Activated CD4-positive, alpha-beta memory T cell treated with anti-CD3 and anti-CD28 coated beads, Interleukin-2, amount 10 ng/mL, durations not matched to agents 7 days and 5 days (primary cell): ENCODE results near the gene TDP2. TPM values are rescaled to one million over a fixed set of nuclear protein-coding genes. Genes with fewer than 3 reads are reported as not detected.
"Not testable (repeated sequence)": the region's sequence is repeated elsewhere in the genome, so short reads cannot be mapped to it uniquely, and the experiment has no call there.

ENCODE experiments used
- CTCF ChIA-PET: fragments of 350-600 bp; sonication (Branson Sonifier 250); formaldehyde crosslinking; loops from one replicate; lab custom pipeline; 2021; ENCODE audit warnings: antibody characterized with exemption, inconsistent platforms; lab: Charles Lee
- POLR2A ChIA-PET: fragments of 350-600 bp; sonication (Branson Sonifier 250); formaldehyde crosslinking; loops from one replicate; lab custom pipeline; 2021; ENCODE audit warnings: antibody characterized with exemption; lab: Charles Lee
- DNase-seq: peaks from one replicate; pipeline ENCODE4 v3.0.0-alpha.2; 2020
- H3K27ac Mint-ChIP-seq: one replicate; pipeline ENCODE4 v1.8.0; 2021; ENCODE audit warnings: mild to moderate bottlenecking, mixed read lengths
- H3K27me3 Mint-ChIP-seq: one replicate; pipeline ENCODE4 v1.8.0; 2021; ENCODE audit warnings: mixed read lengths
- H3K36me3 Mint-ChIP-seq: one replicate; pipeline ENCODE4 v1.8.0; 2021; ENCODE audit warnings: low read depth, mixed read lengths
- H3K4me1 Mint-ChIP-seq: one replicate; pipeline ENCODE4 v1.8.0; 2021; ENCODE audit warnings: mixed read lengths
- H3K4me3 Mint-ChIP-seq: one replicate; pipeline ENCODE4 v1.8.0; 2021; ENCODE audit warnings: mild to moderate bottlenecking, mixed read lengths
- H3K9me3 Mint-ChIP-seq: one replicate; pipeline ENCODE4 v1.8.0; 2021; ENCODE audit warnings: mixed read lengths
- total RNA-seq, 2 experiments: library from RNA; stranded (reverse); gene quantifications; one replicate each; pipeline ENCODE4 v1.2.3, GENCODE V29; 2021

Gene TDP2, protein sequence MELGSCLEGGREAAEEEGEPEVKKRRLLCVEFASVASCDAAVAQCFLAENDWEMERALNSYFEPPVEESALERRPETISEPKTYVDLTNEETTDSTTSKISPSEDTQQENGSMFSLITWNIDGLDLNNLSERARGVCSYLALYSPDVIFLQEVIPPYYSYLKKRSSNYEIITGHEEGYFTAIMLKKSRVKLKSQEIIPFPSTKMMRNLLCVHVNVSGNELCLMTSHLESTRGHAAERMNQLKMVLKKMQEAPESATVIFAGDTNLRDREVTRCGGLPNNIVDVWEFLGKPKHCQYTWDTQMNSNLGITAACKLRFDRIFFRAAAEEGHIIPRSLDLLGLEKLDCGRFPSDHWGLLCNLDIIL
- 10 to 100 TPM; 43.8 to 45.4 TPM for total RNA-seq

- no peaks in the 10 kb centered on the region for H3K27me3 Mint-ChIP-seq
- H3K4me1 Mint-ChIP-seq = peaks cover 48% of the 10 kb centered on the region
- DNase-seq = peak; percentile 96
- ChIA-PET POLR2A (interaction anchor here (0.7 to 4.0 kb wide), 14 partner anchors 9 to 472 kb away, joined by 3 to 34 read pairs (median 6); partner anchors contain the start of genes ALDH5A1, C6orf62, GMNN and KIAA0319), CTCF (interaction anchor here (1.0 to 2.3 kb wide), 6 partner anchors 15 to 119 kb away, joined by 3 to 9 read pairs (median 4); partner anchors contain the start of genes C6orf62 and KIAA0319)
- peaks cover 17% of the 10 kb centered on the region for H3K9me3 Mint-ChIP-seq
- H3K36me3 Mint-ChIP-seq = peaks cover 70% of the 10 kb centered on the region
- H3K4me3 Mint-ChIP-seq = peak within 1 kb of the TSS; percentile 88
- H3K27ac Mint-ChIP-seq = peak within 1 kb of the TSS; percentile 92
Measured at GRCh38 chr6:24666641-24667377, at the start of gene TDP2, which contains the start of gene ACOT13. Gene TDP2 (minus strand): TSS chr6:24666899. CDS start chr6:24666862, 37 bp downstream. Gene ACOT13 (plus strand): TSS chr6:24667077. CDS start chr6:24667264, 187 bp downstream.

GRCh38 chr6:24710519-24711303, 44.0 kb upstream of the TDP2 start:
- no peak for DNase-seq
- ChIA-PET POLR2A (interaction anchor here (1.2 kb wide), 1 partner anchor 65 kb away, joined by 4 read pairs; no protein-coding TSS in a partner anchor), CTCF (interaction anchor here (1.8 kb wide), 1 partner anchor 130 kb away, joined by 6 read pairs; no protein-coding TSS in a partner anchor)
- H3K27me3 Mint-ChIP-seq = no peaks in the 10 kb centered on the region
- H3K27ac Mint-ChIP-seq = peak overlapping the region; percentile 27
- H3K36me3 Mint-ChIP-seq = peaks cover 84% of the 10 kb centered on the region
- no peaks in the 10 kb centered on the region for H3K9me3 Mint-ChIP-seq
- no peak overlapping the region for H3K4me3 Mint-ChIP-seq
- peaks cover 53% of the 10 kb centered on the region for H3K4me1 Mint-ChIP-seq

- Mint-ChIP-seq H3K4me3 (no peak overlapping the region), H3K9me3 (no peaks in the 10 kb centered on the region), H3K36me3 (peaks cover 83% of the 10 kb centered on the region), H3K4me1 (peaks cover 47% of the 10 kb centered on the region), H3K27ac (no peak overlapping the region), H3K27me3 (no peaks in the 10 kb centered on the region)
- POLR2A ChIA-PET = interaction anchor here (1.7 kb wide), 1 partner anchor 10 kb away, joined by 8 read pairs; the partner anchor contains the start of gene C6orf62
- CTCF ChIA-PET = interaction anchor here (0.6 to 0.8 kb wide), 3 partner anchors 13 to 65 kb away, joined by 3 read pairs; no protein-coding TSS in a partner anchor
- DNase-seq = no peak
Measured at GRCh38 chr6:24709014-24709711, 42.5 kb upstream of the TDP2 start.

- Mint-ChIP-seq H3K27me3 (no peaks in the 10 kb centered on the region), H3K27ac (no peak overlapping the region), H3K9me3 (no peaks in the 10 kb centered on the region), H3K4me1 (peaks cover 44% of the 10 kb centered on the region), H3K36me3 (peaks cover 83% of the 10 kb centered on the region), H3K4me3 (no peak overlapping the region)
- CTCF ChIA-PET = interaction anchor here (0.6 kb wide), 2 partner anchors 13 to 65 kb away, joined by 3 read pairs; no protein-coding TSS in a partner anchor
- DNase-seq = no peak
- POLR2A ChIA-PET = interaction anchor here (1.7 kb wide), 1 partner anchor 11 kb away, joined by 8 read pairs; the partner anchor contains the start of gene C6orf62
Measured at GRCh38 chr6:24708612-24709011, 41.9 kb upstream of the TDP2 start.

GRCh38 chr6:24704468-24704867, 37.8 kb upstream of the TDP2 start:
- ChIA-PET CTCF (interaction anchor here (0.9 to 2.5 kb wide), 3 partner anchors 67 to 124 kb away, joined by 3 to 7 read pairs (median 3); no protein-coding TSS in a partner anchor), POLR2A (interaction anchor here (1.5 to 6.8 kb wide), 2 partner anchors 9 to 14 kb away, joined by 3 to 41 read pairs; partner anchors contain the start of gene C6orf62)
- peaks cover 26% of the 10 kb centered on the region for H3K4me1 Mint-ChIP-seq
- no peaks in the 10 kb centered on the region for H3K27me3 Mint-ChIP-seq
- H3K4me3 Mint-ChIP-seq = no peak overlapping the region
- no peak for DNase-seq
- H3K27ac Mint-ChIP-seq = no peak overlapping the region
- peaks cover 70% of the 10 kb centered on the region for H3K36me3 Mint-ChIP-seq
- H3K9me3 Mint-ChIP-seq = no peaks in the 10 kb centered on the region

GRCh38 chr6:24702720-24703282, 36.1 kb upstream of the TDP2 start:
- H3K9me3 Mint-ChIP-seq = no peaks in the 10 kb centered on the region
- H3K4me1 Mint-ChIP-seq = peaks cover 19% of the 10 kb centered on the region
- H3K27me3 Mint-ChIP-seq = no peaks in the 10 kb centered on the region
- ChIA-PET POLR2A (interaction anchor here (1.2 to 6.8 kb wide), 3 partner anchors 11 to 72 kb away, joined by 3 to 41 read pairs (median 3); partner anchors contain the start of genes C6orf62 and GMNN), CTCF (interaction anchor here (3.0 kb wide), 1 partner anchor 120 kb away, joined by 23 read pairs; no protein-coding TSS in a partner anchor)
- no peak overlapping the region for H3K4me3 Mint-ChIP-seq
- no peak for DNase-seq
- no peak overlapping the region for H3K27ac Mint-ChIP-seq
- peaks cover 58% of the 10 kb centered on the region for H3K36me3 Mint-ChIP-seq

DNA sequence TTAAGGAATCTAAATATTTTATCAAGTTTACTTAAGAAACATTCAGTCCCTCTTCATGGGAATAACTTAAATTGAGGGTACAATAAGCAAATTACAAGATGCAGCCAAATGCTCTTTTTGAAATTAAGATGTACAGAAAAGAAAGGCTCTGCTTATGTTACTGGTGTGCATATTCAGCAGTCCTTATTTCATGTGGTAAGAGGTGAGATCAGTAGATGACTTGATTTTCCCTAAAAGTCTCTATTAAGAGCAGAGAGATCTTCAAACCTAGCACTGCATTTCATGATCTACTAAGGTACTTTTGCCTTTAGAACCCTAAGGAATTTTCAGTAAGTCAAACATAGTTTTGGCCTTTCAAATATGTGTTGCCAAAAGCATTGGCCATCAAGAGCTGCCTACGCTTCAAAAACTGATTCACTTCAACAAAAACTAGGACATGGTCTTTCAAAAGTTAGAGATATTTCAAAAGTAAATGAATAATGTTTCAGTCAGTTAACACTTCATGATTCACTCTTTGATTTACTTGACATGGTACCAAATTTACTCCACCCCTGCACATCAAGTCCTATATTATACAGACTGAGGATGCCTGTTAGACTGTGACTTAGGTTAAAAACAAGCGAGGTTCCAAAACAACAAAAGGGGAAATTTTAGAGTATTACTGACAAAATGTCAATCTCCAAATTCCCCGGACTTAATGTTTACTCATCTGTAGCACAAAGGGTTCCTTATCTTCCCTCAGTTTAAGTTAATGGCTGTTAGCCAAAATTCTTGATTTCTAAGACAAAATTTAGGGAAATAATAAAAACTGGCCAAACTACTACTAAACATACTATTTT, 33.0 kb upstream of the TDP2 start:
- H3K4me1 Mint-ChIP-seq = peaks cover 14% of the 10 kb centered on the region
- ChIA-PET POLR2A (no interaction called here), CTCF (interaction anchor here (3.0 to 3.1 kb wide), 2 partner anchors 117 to 118 kb away, joined by 22 to 23 read pairs; no protein-coding TSS in a partner anchor)
- peaks cover 32% of the 10 kb centered on the region for H3K36me3 Mint-ChIP-seq
- H3K9me3 Mint-ChIP-seq = no peaks in the 10 kb centered on the region
- H3K4me3 Mint-ChIP-seq = no peak overlapping the region
- DNase-seq = no peak
- no peak overlapping the region for H3K27ac Mint-ChIP-seq
- H3K27me3 Mint-ChIP-seq = no peaks in the 10 kb centered on the region

GRCh38 chr6:24696097-24696496, 29.4 kb upstream of the TDP2 start:
- DNase-seq = no peak
- Mint-ChIP-seq H3K27me3 (no peaks in the 10 kb centered on the region), H3K36me3 (peaks cover 5% of the 10 kb centered on the region), H3K27ac (no peak overlapping the region), H3K9me3 (no peaks in the 10 kb centered on the region), H3K4me3 (no peak overlapping the region), H3K4me1 (peaks cover 8% of the 10 kb centered on the region)
- ChIA-PET POLR2A (no interaction called here), CTCF (interaction anchor here (1.0 to 3.3 kb wide), 4 partner anchors 111 to 115 kb away, joined by 6 to 22 read pairs (median 14); no protein-coding TSS in a partner anchor)

DNA sequence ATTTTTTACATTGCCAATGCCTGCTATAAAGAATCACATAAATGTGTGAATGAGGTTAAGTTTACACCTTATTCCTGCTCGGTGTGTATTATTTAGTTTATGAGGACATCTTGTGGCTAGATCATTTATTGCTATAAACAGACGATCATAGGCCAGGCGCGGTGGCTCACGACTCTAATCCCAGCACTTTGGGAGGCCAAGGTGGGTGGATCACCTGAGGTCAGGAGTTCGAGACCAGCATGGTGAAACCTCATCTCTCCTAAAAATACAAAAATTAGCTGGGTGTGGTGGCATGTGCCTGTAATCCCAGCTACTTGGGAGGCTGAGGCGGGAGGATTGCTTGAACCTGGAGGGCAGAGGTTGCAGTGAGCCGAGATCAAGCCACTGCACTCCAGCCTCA, 28.9 kb upstream of the TDP2 start:
- CTCF ChIA-PET = interaction anchor here (1.0 to 3.3 kb wide), 3 partner anchors 111 to 114 kb away, joined by 6 to 20 read pairs (median 7); no protein-coding TSS in a partner anchor
- DNase-seq = peak; percentile 36
- H3K4me3 Mint-ChIP-seq, H3K27ac Mint-ChIP-seq, H3K27me3 Mint-ChIP-seq, H3K9me3 Mint-ChIP-seq, POLR2A ChIA-PET, H3K4me1 Mint-ChIP-seq, H3K36me3 Mint-ChIP-seq: not testable (repeated sequence)

DNA sequence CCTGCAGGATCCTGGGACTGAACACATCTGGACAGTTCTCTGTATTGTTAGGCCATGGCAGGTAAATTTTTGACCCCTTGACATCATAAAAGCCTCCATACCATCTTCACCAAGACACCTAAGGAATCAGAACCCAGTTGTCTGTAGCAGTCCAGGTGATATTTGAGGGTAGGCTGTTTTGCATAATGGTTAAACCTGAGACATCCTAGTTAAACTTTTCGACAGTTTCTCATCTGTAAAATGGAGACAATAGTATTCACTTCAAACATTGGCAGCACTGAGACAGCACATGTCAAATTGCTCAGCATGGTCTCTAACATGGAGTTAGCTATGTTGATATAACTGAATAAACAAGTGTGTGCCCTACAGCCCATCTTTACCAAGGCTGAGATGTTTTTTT, 27.5 kb upstream of the TDP2 start:
- POLR2A ChIA-PET = no interaction called here
- no peaks in the 10 kb centered on the region for H3K27me3 Mint-ChIP-seq
- no peak overlapping the region for H3K4me3 Mint-ChIP-seq
- H3K4me1 Mint-ChIP-seq = peaks cover 8% of the 10 kb centered on the region
- peaks cover 3% of the 10 kb centered on the region for H3K36me3 Mint-ChIP-seq
- CTCF ChIA-PET = interaction anchor here (1.0 to 3.3 kb wide), 5 partner anchors 105 to 324 kb away, joined by 3 to 20 read pairs (median 4); no protein-coding TSS in a partner anchor
- no peaks in the 10 kb centered on the region for H3K9me3 Mint-ChIP-seq
- H3K27ac Mint-ChIP-seq = no peak overlapping the region
- DNase-seq = no peak
